Measurements from ENCODE around the gene RNASE7. TPM values are rescaled to one million over a fixed set of nuclear protein-coding genes. Genes with fewer than 3 reads are reported as not detected.

RNASE7 gene
- total and polyA plus RNA-seq, 5 experiments from 2014 or later: not detected

DNA sequence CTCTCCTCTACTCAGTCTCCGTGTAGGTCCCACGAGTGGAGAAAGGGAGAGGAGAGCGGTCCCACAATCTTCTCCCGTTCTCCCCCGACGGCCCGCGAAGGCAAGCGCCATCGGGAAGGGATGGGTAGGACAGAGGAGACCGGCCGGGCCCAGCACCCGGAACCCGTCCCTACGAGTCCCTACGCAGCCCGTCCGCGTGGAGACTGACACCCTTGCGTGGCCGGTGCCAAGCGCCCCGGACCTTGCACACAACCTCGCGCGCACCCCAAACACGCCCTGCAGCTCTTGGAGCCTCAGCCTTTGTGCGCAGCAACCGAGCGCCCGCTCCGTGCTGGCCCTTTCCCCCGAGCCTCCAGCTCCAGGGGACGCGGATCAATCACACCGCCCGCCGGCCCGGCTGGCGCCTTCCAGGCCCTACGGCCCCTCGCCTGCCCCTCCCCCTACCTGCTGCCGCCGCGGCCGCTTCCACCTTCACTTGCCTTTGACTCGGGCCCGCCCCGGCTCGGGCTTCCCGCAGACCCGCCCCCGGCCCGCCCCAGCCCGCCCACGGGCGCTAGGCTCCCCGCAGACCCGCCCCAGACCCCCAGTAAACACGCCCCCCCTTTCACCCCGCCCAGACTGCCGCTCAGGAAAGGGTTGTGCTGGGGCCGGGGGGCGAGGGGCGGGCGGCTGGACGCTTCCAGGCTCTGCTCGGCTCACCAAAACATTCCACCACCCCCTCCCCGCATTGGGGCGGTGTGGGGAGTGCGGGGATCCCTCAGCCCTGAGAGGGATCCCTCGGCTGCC, 17.4 kb upstream of the RNASE7 start, which contains the start of gene NDRG2:
TSS of gene NDRG2 (minus strand) at position 477 of the 786 bp plus-strand sequence. CDS start 1,746 bp downstream, outside the sequence.
- POLR2A ChIA-PET: interaction anchor here (1.1 to 2.4 kb wide), 4 partner anchors 10 to 682 kb away, joined by 3 to 12 read pairs (median 6); partner anchors contain the start of gene RNASE13
- peak; percentile 88 to 90 for ATAC-seq

DNA sequence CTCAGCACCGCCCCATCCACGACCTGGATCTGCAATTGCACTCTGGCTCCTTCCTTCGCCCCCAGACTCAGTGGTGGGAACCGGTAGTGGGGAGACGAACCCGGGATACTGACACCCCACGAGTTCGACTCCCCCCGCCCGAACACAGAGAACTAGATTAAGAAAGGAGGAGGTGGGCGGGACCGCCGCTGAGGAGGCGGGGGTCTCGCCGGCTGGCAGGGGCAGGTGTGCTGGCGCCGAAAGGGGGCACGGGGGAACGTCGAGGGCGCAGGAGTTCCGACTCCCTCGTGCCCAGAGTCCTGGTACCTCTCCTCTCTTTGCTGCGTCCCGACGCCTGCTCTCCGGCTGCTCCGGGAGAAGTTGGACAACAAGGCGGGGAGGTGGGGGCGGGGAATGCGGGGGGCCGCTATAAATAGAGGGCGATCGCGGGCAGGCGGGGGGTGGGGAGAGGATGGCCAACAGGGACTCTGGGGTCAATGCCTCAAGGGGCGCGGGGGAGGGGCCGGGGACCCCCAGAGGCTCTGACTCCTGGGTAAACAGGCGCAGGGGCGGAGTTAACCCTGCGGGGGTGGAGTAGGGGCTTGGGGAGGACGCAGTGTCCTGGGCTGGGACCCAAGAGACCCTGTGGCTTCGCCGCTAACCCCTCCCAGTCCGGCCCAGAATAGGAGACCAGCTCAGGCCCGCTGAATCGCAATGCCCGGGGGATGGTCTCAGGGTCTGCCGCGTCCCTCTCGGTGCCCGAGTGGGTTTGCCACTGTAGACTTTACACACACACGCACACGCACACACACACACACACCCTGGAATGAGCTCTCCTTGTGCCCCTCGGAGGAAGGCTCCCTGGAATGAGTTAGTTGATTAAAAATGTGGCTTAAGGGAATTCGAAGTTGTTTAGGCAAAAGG, 16.5 kb upstream of the RNASE7 start:
- Mint-ChIP-seq H3K27ac (peak overlapping the region in 8 of 10 donors; percentile 26 to 93 (median 84)), H3K4me3 (peak overlapping the region; percentile 86 to 96 (median 93)), H3K27me3 (peaks cover 0 to 7% (median 0%) of the 10 kb centered on the region in 5 donors), H3K9me3 (no peaks in the 10 kb centered on the region), H3K4me1 (peaks cover 21 to 26% (median 24%) of the 10 kb centered on the region in 4 donors), H3K36me3 (peaks cover 0 to 14% (median 3%) of the 10 kb centered on the region in 3 donors)
- no peak for ATAC-seq
- peak in 3 of 10 donors; percentile 10 to 34 (median 24) for DNase-seq
- POLR2A ChIA-PET: interaction anchor here (1.4 to 2.4 kb wide), 2 partner anchors 11 to 78 kb away, joined by 5 to 12 read pairs; no protein-coding TSS in a partner anchor

More for the DNA sequence above, 17.4 kb upstream of the RNASE7 start, which contains the start of gene NDRG2:
- Mint-ChIP-seq H3K4me3 (peak within 1 kb of the TSS; percentile 86 to 96 (median 93)), H3K27ac (peak within 1 kb of the TSS; percentile 61 to 94 (median 88)), H3K4me1 (peaks cover 21 to 26% (median 24%) of the 10 kb centered on the region in 4 donors), H3K36me3 (peaks cover 0 to 23% (median 3%) of the 10 kb centered on the region in 3 donors), H3K9me3 (no peaks in the 10 kb centered on the region), H3K27me3 (peaks cover 0 to 7% (median 0%) of the 10 kb centered on the region in 5 donors)
- peak; percentile 58 to 88 (median 74) for DNase-seq

DNA sequence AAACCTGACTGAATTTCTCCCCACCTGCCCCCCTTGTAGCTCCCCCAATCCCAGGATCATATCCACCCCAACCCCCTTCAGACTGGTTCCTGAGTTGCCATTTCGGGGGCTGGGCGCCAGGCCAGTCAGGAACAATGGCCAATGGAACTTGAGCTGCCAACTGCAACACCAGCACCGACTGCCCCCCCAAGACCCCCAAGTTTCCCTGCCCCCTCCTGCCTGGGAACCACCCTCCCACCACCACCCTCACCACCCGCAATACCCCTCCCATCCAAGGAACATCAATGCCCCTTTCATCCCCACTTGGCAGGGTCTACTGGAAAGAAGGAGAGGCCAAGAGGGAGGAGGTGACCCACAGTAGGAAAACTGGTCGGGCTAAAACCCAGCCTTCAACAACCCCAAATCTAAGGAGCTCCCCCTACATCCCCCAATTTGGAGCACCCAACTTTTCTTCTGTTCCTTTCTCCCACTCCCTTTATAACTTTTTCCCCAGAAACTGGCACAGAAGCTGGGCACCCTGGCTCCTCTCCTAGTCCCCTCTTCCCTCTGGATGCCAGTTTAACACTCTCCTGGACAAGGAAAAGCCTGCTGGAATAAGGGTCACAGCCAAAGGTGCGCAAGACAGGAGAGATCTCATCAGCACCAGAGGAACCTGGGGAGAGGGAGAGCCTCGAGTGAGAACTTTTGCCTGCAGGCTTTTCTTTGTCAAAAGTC, 15.7 kb upstream of the RNASE7 start:
- H3K4me3 Mint-ChIP-seq: peak overlapping the region; percentile 46 to 96 (median 80)
- peaks cover 0 to 6% (median 2%) of the 10 kb centered on the region in 3 donors for H3K36me3 Mint-ChIP-seq
- H3K4me1 Mint-ChIP-seq: peaks cover 21 to 26% (median 24%) of the 10 kb centered on the region in 4 donors
- H3K27ac Mint-ChIP-seq: peak overlapping the region in 6 of 10 donors; percentile 2 to 81 (median 56)
- peaks cover 0 to 7% (median 0%) of the 10 kb centered on the region in 5 donors for H3K27me3 Mint-ChIP-seq
- no peaks in the 10 kb centered on the region for H3K9me3 Mint-ChIP-seq
- POLR2A ChIA-PET: interaction anchor here (1.1 kb wide), 1 partner anchor 78 kb away, joined by 3 read pairs; no protein-coding TSS in a partner anchor
- DNase-seq (no peak), ATAC-seq (no peak)

DNA sequence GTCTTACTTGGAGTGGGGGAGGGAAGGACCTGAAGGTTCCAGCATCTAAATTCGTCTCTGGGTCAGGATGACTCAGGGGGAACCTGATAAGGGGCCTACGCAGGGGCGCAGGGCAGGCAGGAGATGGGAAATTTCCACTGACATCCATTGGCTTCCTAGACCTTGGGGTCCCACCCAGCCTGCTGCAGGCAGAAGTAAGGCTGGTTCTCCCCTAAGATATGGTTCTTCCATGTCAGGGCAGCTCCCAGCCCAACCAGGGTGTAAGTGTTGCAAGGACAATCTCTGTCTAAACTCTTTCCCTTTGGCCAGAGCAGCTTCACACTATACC, 15.2 kb upstream of the RNASE7 start:
- H3K9me3 Mint-ChIP-seq: no peaks in the 10 kb centered on the region
- H3K27me3 Mint-ChIP-seq: peaks cover 0 to 7% (median 0%) of the 10 kb centered on the region in 5 donors
- no peak for ATAC-seq
- peak overlapping the region; percentile 37 to 86 (median 56) for H3K4me3 Mint-ChIP-seq
- POLR2A ChIA-PET: interaction anchor here (1.1 kb wide), 1 partner anchor 77 kb away, joined by 3 read pairs; no protein-coding TSS in a partner anchor
- H3K27ac Mint-ChIP-seq: peak overlapping the region in 7 of 10 donors; percentile 2 to 81 (median 24)
- H3K36me3 Mint-ChIP-seq: peaks cover 0 to 3% (median 0%) of the 10 kb centered on the region in 3 donors
- peaks cover 20 to 26% (median 24%) of the 10 kb centered on the region in 4 donors for H3K4me1 Mint-ChIP-seq
- DNase-seq: no peak

DNA sequence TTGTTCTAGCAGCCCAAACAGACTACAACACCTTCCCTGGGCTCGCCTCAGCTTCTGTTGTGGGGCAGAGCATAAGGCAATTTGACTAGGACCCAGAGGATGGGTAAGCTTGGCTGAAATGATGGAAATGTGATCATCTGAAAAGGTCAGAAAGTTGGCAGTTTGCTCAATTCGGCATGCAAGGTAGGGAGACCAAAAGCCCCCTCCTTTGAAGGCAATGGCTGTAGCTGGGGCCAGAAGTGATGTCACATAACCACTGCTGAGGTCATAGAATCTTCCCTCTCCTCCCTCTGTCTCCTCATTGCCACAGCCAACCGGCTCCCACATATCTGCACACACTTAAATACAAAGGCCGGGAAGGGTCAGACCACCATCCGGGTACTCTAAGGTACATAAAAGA, 12.2 kb upstream of the RNASE7 start, which contains the start of gene TPPP2:
TSS of gene TPPP2 (plus strand) at position 301 of the 400 bp plus-strand sequence. CDS start 365 bp downstream, outside the sequence.
- ATAC-seq (no peak), DNase-seq (no peak)
- peaks cover 0 to 8% (median 0%) of the 10 kb centered on the region in 5 donors for H3K27me3 Mint-ChIP-seq

DNA sequence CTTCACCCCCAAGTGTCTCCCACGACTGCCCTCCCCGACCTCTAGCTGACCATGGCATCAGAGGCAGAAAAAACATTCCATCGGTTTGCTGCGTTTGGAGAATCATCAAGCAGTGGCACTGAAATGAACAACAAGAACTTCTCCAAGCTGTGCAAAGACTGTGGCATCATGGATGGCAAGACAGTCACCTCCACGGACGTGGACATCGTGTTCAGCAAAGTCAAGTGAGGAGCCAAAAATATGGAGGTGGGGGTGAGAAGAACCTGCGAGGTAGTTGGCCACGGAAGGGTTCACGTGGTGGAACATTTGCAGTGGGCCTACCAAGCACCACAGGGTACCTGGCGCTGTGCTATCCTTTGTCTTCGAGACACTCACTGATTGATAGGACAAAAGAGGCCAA, 11.6 kb upstream of the RNASE7 start:
- DNase-seq (no peak), ATAC-seq (no peak)
- POLR2A ChIA-PET: no interaction called here
- peaks cover 0 to 8% (median 0%) of the 10 kb centered on the region in 5 donors for H3K27me3 Mint-ChIP-seq
- H3K36me3 Mint-ChIP-seq: no peaks in the 10 kb centered on the region
- no peaks in the 10 kb centered on the region for H3K9me3 Mint-ChIP-seq
- H3K4me3 Mint-ChIP-seq: no peak overlapping the region
- peaks cover 0 to 2% (median under 1%) of the 10 kb centered on the region in 4 donors for H3K4me1 Mint-ChIP-seq
- no peak overlapping the region for H3K27ac Mint-ChIP-seq

More for the DNA sequence above, 12.2 kb upstream of the RNASE7 start, which contains the start of gene TPPP2:
- H3K4me3 Mint-ChIP-seq: no peak within 1 kb of the TSS
- POLR2A ChIA-PET: no interaction called here
- H3K27ac Mint-ChIP-seq: no peak within 1 kb of the TSS
- H3K4me1 Mint-ChIP-seq: peaks cover 0 to 2% (median under 1%) of the 10 kb centered on the region in 4 donors
- no peaks in the 10 kb centered on the region for H3K36me3 Mint-ChIP-seq
- no peaks in the 10 kb centered on the region for H3K9me3 Mint-ChIP-seq

DNA sequence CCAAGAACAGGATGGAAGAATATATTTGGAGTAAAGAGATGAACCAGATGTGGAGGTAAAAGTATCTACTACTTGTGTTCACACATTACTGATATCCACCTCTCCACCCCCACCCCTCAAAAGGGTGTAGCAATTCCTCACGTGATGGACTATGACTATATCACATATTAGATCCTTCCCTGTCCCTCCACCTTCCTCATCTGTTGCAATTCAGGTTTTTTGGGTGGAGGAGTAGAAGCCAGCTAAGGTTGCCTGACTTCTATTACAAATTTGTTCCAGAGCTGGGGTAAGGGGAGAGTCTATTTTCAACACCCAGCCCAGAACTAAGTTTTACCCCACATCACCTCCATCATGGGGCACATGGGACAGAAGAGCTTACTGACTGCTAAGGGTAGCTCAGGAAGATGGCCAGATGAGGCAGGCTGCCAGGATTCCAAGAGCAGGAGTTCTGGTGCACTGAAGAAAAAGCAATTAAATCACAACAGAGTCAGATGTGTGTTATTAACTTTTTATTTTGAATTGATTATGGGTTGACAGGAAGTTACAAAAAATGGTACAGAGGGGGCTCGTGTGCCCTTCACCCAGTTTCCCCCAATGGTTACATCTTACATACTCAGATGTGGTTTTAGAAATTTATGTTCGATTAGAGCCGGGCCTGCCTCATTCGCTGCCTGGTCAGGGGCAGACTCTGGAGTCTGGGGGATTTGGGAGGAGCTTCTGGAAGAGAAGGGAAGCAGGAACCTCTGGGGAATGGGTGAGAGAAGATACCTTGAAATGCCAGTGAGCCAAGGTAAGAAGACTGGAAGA, 9.6 kb upstream of the RNASE7 start:
- H3K4me1 Mint-ChIP-seq: peaks cover 0 to 1% (median 0%) of the 10 kb centered on the region in 4 donors
- ATAC-seq: no peak
- peaks cover 0 to 8% (median 0%) of the 10 kb centered on the region in 5 donors for H3K27me3 Mint-ChIP-seq
- H3K4me3 Mint-ChIP-seq: no peak overlapping the region
- DNase-seq: no peak
- H3K9me3 Mint-ChIP-seq: no peaks in the 10 kb centered on the region
- H3K27ac Mint-ChIP-seq: peak overlapping the region in 1 of 10 donors; percentile 82
- H3K36me3 Mint-ChIP-seq: no peaks in the 10 kb centered on the region
- POLR2A ChIA-PET: interaction anchor here (0.9 to 1.0 kb wide), 2 partner anchors 9 to 12 kb away, joined by 3 read pairs; no protein-coding TSS in a partner anchor

DNA sequence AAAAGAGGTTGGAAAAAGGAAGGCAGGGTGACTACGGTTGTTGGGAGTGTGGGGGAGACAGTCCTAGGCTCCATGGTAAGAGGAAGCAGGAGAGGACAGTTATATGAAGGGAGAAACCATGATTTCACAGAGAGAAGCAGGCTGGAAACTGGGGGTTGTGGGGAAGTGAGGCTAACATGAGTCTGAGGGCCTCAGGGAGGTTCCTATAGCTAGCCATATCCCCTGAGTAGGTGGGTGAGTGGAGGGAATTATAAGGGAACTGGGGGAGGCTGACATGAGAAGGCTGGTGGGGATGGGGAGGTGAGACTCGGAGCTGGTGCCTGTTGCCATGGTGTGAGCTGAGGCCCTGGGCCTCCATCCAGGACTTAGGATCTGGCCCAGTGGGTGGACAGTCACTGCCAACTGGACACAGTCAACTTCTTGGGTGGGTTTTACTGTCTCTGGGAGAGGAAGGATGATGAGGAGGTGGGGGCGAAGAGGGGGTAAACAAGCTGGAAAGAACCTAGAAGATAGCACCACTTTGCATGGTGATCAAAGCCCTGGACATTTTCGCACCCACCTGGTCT, 8.9 kb upstream of the RNASE7 start:
- DNase-seq (no peak), ATAC-seq (no peak)
- Mint-ChIP-seq H3K9me3 (no peaks in the 10 kb centered on the region), H3K27ac (peak overlapping the region in 2 of 10 donors; percentile 10 to 82), H3K27me3 (peaks cover 0 to 8% (median under 1%) of the 10 kb centered on the region in 5 donors), H3K4me3 (no peak overlapping the region), H3K4me1 (peaks cover 0 to 1% (median 0%) of the 10 kb centered on the region in 4 donors), H3K36me3 (no peaks in the 10 kb centered on the region)
- POLR2A ChIA-PET: interaction anchor here (1.0 kb wide), 1 partner anchor 12 kb away, joined by 3 read pairs; no protein-coding TSS in a partner anchor

DNA sequence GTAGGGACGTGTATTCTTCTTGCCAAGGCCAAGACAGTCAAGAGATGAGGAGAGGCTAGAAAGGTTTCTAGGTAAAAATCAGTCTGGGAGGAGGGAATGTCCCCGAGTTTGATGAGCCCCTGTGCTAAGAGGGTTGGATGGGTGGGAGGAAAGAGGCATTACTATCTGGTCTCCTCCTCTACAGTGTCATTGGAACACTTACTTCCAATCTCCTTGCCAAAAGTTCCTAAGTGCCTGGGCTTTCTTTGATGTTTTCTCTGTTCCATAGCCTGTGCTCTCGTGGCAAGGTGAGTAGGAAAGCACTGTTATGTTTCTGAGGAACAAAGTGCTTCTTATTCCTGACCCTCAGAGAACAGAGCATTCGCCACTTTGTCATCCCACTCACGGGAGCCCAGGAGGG, 7.5 kb upstream of the RNASE7 start, which contains the start of gene RNASE13:
TSS of gene RNASE13 (minus strand) at position 101 of the 400 bp plus-strand sequence. CDS start 519 bp downstream, outside the sequence.
- Mint-ChIP-seq H3K4me1 (peaks cover 0 to 1% (median 0%) of the 10 kb centered on the region in 4 donors), H3K27ac (peak within 1 kb of the TSS in 1 of 10 donors; percentile 16), H3K36me3 (no peaks in the 10 kb centered on the region), H3K9me3 (no peaks in the 10 kb centered on the region), H3K27me3 (peaks cover 0 to 8% (median 3%) of the 10 kb centered on the region in 5 donors), H3K4me3 (no peak within 1 kb of the TSS)
- ATAC-seq (no peak), DNase-seq (no peak)
- POLR2A ChIA-PET: interaction anchor here (2.1 kb wide), 1 partner anchor 11 kb away, joined by 6 read pairs; no protein-coding TSS in a partner anchor

DNA sequence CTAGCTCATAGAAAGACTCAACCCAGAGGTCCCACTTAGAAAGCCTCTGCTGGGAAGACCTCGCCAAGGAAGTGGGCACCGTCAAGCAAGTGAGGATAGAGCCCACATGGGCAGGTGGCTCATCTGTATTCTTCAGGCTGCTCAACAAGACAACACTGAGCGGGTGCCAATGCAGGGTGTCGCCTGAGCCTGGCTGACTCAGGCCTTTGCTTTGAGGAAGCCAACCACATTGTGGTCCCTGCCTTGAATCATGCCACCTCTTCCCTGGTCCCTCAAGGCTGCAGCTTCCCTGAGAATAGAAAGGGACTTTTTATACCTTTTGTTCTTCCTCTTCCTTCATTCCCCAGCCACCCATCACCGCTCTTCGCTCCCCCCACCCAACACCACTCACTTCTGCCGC, 5.4 kb upstream of the RNASE7 start:
- H3K27ac Mint-ChIP-seq: peak overlapping the region in 2 of 10 donors; percentile 47 to 70
- DNase-seq (no peak), ATAC-seq (no peak)
- H3K27me3 Mint-ChIP-seq: peaks cover 0 to 8% (median 5%) of the 10 kb centered on the region in 5 donors
- H3K4me3 Mint-ChIP-seq: no peak overlapping the region
- POLR2A ChIA-PET: interaction anchor here (2.1 kb wide), 1 partner anchor 13 kb away, joined by 6 read pairs; no protein-coding TSS in a partner anchor
- H3K36me3 Mint-ChIP-seq: no peaks in the 10 kb centered on the region
- H3K4me1 Mint-ChIP-seq: peaks cover 0 to 1% (median 0%) of the 10 kb centered on the region in 4 donors
- no peaks in the 10 kb centered on the region for H3K9me3 Mint-ChIP-seq

All from naive thymus-derived CD8-positive, alpha-beta T cell (primary cell).